Activated naive CD8-positive, alpha-beta T cell treated with anti-CD3 and anti-CD28 coated beads, Interleukin-2, amount 50 U/mL, for 16 hours (primary cell): Measurements from ENCODE around the gene NCBP1.

Source experiments
- DNase-seq: peaks from one replicate; pipeline ENCODE4 v3.0.0-alpha.2; 2020; ENCODE audit warnings: low read depth, low spot score

Gene NCBP1

DNA sequence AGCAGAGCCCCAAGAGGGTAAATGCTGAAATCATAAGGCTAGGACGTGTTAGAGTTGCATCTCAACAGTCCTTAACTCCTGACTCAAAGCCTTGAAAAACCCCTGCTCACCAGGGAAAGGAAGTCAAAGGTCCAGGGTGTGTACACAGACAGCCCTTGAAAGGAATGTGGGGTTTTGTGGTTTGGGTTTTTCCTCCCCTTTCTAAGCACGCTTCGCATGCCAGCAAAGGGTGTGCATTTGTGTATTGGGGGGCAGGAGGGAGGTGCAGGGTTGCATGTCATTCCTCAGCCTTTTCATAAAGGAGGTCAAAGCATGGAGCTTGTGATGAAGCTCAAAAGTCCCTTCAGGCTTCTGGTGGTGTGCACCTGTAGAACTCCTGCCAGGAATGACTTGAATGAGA, 80.8 kb downstream of the NCBP1 start:
- DNase-seq = no peak

DNA sequence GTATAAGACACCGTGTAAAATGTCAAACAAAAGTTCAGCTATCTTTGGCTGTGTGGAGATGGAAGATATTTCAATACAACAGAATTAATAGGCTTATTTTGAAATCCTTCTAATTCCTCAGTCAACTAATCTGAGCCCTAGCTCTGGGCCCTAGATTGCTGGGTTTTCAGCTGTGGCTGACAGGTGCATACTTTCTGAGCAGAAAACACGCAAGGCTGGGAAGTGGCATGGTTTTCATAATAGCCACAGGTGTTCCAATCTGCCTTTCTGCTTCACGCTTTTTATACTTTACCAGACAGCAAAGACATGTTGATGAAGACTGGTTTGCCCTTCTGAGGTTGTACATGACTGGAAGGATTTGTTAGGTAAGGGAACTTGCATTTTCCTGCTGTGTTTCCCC, 84.2 kb downstream of the NCBP1 start:
- no peak for DNase-seq

DNA sequence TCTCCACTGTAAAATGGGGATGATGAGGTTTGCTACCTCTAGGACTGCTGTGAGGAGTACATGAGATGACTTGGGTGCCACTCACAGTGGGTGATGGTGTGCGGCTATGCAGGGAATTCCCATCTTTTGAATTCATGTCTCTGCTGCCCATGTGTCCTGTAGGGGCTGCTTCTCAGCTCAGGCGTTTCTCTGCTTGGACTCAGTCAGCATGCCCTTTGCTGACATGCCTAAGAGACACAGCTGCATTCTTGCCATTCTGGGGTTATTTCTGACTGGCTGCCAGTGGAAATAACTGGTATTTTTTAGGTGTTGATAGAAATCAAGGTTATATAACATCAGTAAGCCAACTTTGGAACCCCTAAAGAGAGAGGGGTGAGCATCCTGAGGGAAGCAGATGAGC, 87.8 kb downstream of the NCBP1 start:
- DNase-seq = no peak

DNA sequence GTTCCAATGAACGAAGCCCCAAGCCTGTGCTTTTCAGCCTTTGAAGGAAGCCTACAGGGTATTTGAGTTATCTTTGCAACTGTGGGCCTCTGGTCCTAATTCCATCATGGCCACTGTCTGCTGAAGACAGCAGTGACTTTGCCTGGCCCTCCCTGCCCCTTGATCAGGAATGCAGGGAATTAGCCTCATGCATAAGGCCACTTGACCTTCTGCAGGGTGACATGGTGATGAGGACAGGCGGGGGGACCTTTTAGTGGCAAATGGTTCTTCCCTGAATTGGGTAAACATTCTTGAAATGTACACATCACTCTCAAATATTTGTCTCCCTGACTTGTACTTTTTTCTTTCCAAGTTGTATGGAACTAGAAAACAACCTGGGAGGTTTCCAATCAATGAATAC, 88.7 kb downstream of the NCBP1 start:
- no peak for DNase-seq
